GM12878 (cell line): ENCODE measurements around the gene PHC1. TPM values are rescaled to one million over a fixed set of nuclear protein-coding genes. Genes with fewer than 3 reads are reported as not detected.

Experiments
- ATAC-seq: fragments of 200-7000 bp; cut with Tn5 transposase; 3 replicates; pipeline ENCODE4 v1.9.1; 2020; ENCODE audit warnings: mild to moderate bottlenecking, moderate library complexity
- BruUV-seq: library from RNA; stranded (reverse); fragments of 400-500 nt; replicated peaks from 2 replicates; lab custom pipeline; 2021; lab: Mats Ljungman, UMichigan
- CTCF ChIA-PET: fragments of 300-600 bp; sonication (Branson Sonifier 250); formaldehyde crosslinking; extraction: SDS; loops from one replicate; lab custom pipeline; 2021; ENCODE audit warnings: inconsistent platforms; lab: Yijun Ruan, JAX
- POLR2A ChIA-PET: fragments of 350-600 bp; formaldehyde crosslinking; extraction: SDS; loops from one replicate; lab custom pipeline; 2021; ENCODE audit warnings: inconsistent platforms; lab: Charles Lee
- RAD21 ChIA-PET: fragments of 300-600 bp; sonication (Branson Sonifier 250); formaldehyde crosslinking; loops from one replicate; lab custom pipeline; 2023; ENCODE audit warnings: antibody characterized with exemption; ENCODE audit not compliant: unreplicated experiment; lab: Charles Lee
- SMC1A ChIA-PET: fragments of 300-600 bp; sonication (Branson Sonifier 250); formaldehyde crosslinking; loops from one replicate; lab custom pipeline; 2023; ENCODE audit not compliant: unreplicated experiment, uncharacterized antibody; lab: Charles Lee
- DNase-seq: peaks from one replicate; pipeline ENCODE4 v3.0.0-alpha.2; 2011; ENCODE audit warnings: low read depth, low spot score
- FAIRE-seq: peaks from 3 replicates; lab custom pipeline; 2011; peaks lifted over from hg19 to GRCh38; lab: Jason Lieb, UNC
- H2AFZ ChIP-seq: 2 replicates; pipeline ENCODE4 v1.6.0; 2011; ENCODE audit warnings: low read depth, low read length, control low read depth; ENCODE audit not compliant: control insufficient read depth
- H3K27ac ChIP-seq: 2 replicates; pipeline ENCODE4 v1.5.1; 2011; ENCODE audit warnings: control low read depth; ENCODE audit not compliant: control insufficient read depth, insufficient read depth
- H3K27me3 ChIP-seq, 2 experiments: replicated peaks in 1 of 2; 2 replicates each; pipeline versions ENCODE4 v1.6.0 to v1.6.1; 2011; ENCODE audit warnings: low read length in 1 of 2; ENCODE audit not compliant: control insufficient read depth in 2 of 2, insufficient read depth in 2 of 2
- H3K36me3 ChIP-seq, 2 experiments: 2 replicates each; pipeline ENCODE4 v1.5.1; 2011; ENCODE audit warnings: low read length in 1 of 2; ENCODE audit not compliant: control insufficient read depth in 2 of 2, insufficient read depth in 2 of 2
- H3K4me1 ChIP-seq: 2 replicates; pipeline ENCODE4 v1.6.1; 2011; ENCODE audit warnings: mild to moderate bottlenecking, low read length, moderate library complexity, mixed read lengths; ENCODE audit not compliant: control insufficient read depth, insufficient read depth
- H3K4me2 ChIP-seq: 2 replicates; pipeline ENCODE4 v1.6.0; 2011; ENCODE audit warnings: control low read depth; ENCODE audit not compliant: control insufficient read depth, insufficient read depth
- H3K4me3 ChIP-seq: fragments of 200-600 bp; sonication (generic); 2 replicates; pipeline ENCODE4 v1.5.1; 2016
- H3K79me2 ChIP-seq: 2 replicates; pipeline ENCODE4 v1.6.0; 2011; ENCODE audit warnings: low read length; ENCODE audit not compliant: control insufficient read depth, insufficient read depth
- H3K9ac ChIP-seq: 2 replicates; pipeline ENCODE4 v1.8.0; 2011; ENCODE audit warnings: low read length, control low read depth, mixed read lengths; ENCODE audit not compliant: control insufficient read depth, insufficient read depth
- H3K9me3 ChIP-seq: replicated peaks from 3 replicates; pipeline ENCODE4 v1.5.1; 2011; ENCODE audit warnings: mild to moderate bottlenecking, low read length; ENCODE audit not compliant: control insufficient read depth, insufficient read depth
- H4K20me1 ChIP-seq: 2 replicates; pipeline ENCODE4 v1.6.0; 2011; ENCODE audit not compliant: control insufficient read depth, insufficient read depth
- CHD4 ChIP-seq: fragments of 200-600 bp; sonication (generic); IDR thresholded peaks from 2 replicates; pipeline ENCODE4 v1.6.1; 2016; ENCODE audit warnings: mild to moderate bottlenecking
- CREM ChIP-seq: IDR thresholded peaks from 2 replicates; pipeline ENCODE4 v1.6.1; 2014; ENCODE audit warnings: antibody characterized with exemption, low read depth
- EP300 ChIP-seq, 2 experiments: fragments of 150-350 bp in 1 of 2; IDR thresholded peaks; 2 replicates each; pipeline ENCODE4 v1.6.1; 2011 to 2012; ENCODE audit warnings: low read depth in 2 of 2, low read length in 2 of 2, borderline replicate concordance in 1 of 2, improper control_type of control experiment in 1 of 2, inconsistent platforms in 1 of 2; ENCODE audit not compliant: control insufficient read depth in 1 of 2
- IKZF2 ChIP-seq, 2 experiments: fragments of 450-650 bp; IDR thresholded peaks; 2 replicates each; pipeline ENCODE4 v1.6.1; 2017; ENCODE audit warnings: mild to moderate bottlenecking in 2 of 2, moderate library complexity in 2 of 2
- KLF5 ChIP-seq: fragments of 450-650 bp; IDR thresholded peaks from 2 replicates; pipeline ENCODE4 v1.6.1; 2014; ENCODE audit warnings: mild to moderate bottlenecking; ENCODE audit not compliant: partially characterized antibody
- MLLT1 ChIP-seq: fragments of 450-650 bp; IDR thresholded peaks from 2 replicates; pipeline ENCODE4 v1.6.1; 2016; ENCODE audit warnings: mild to moderate bottlenecking
- NKRF ChIP-seq: fragments of 450-650 bp; conservative IDR thresholded peaks from 2 replicates; pipeline ENCODE4 v1.6.1; 2017; ENCODE audit warnings: mild to moderate bottlenecking, moderate library complexity
- NR2C2 ChIP-seq: IDR thresholded peaks from 2 replicates; pipeline ENCODE4 v1.6.1; 2011; ENCODE audit warnings: borderline replicate concordance, low read depth; ENCODE audit not compliant: control insufficient read depth, insufficient read length
- SIN3A ChIP-seq: IDR thresholded peaks from 2 replicates; pipeline ENCODE4 v1.6.1; 2012; ENCODE audit warnings: low read depth, low read length, improper control_type of control experiment
- TCF12 ChIP-seq: IDR thresholded peaks from 2 replicates; pipeline ENCODE4 v1.6.1; 2011; ENCODE audit warnings: low read depth, mild to moderate bottlenecking, low read length
- WGBS: methylation state at CpG from one replicate; pipeline ENCODE4 v1.1.6; 2016; ENCODE audit warnings: low lambda C conversion rate; ENCODE audit not compliant: insufficient replicate concordance, insufficient coverage; ENCODE audit errors: missing lambda C conversion rate; 5-methylcytosine and 5-hydroxymethylcytosine counted together
- in situ Hi-C: fragments of 300-500 bp; cut with MboI; formaldehyde crosslinking; loops from 9 replicates; pipeline ENCODE4 v1.14.3; 2018; ENCODE audit warnings: mixed read lengths
- intact Hi-C: fragments of 100-400 bp; cut with micrococcal nuclease; formaldehyde crosslinking; loops from one replicate; pipeline ENCODE4 v1.14.2; 2022; ENCODE audit not compliant: unreplicated experiment
- polyA plus RNA-seq, 11 experiments: library from polyadenylated mRNA; depleted of rRNA in 4 of 11; unstranded in 6 of 11; stranded (reverse) in 5 of 11; fragments of >200 nt; fragmentation: Nextera tagmentation in 4 of 11; fragmentation: Illumina TruSeq in 1 of 11; extraction: Ambion mirVana in 4 of 11; extraction: Trizol in 1 of 11; gene quantifications; 1 replicate in 1 of 11; 2 replicates in 10 of 11; pipeline versions ENCODE4 v1.2.1 to v1.2.3, GENCODE V29; 2011 to 2016; ENCODE audit warnings: inconsistent platforms in 2 of 11, missing spikeins in 2 of 11, low read depth in 1 of 11
- total RNA-seq, 4 experiments: library from RNA; depleted of rRNA in 3 of 4; stranded (reverse); fragments of >200 nt in 3 of 4; fragmentation: Illumina TruSeq in 1 of 4; extraction: Trizol in 1 of 4; gene quantifications; 2 replicates each; pipeline versions ENCODE4 v1.2.1 to v1.2.3, GENCODE V29; 2013 to 2021

The PHC1 gene
- total and polyA plus RNA-seq, 10 of the 15 experiments (the other 5 are each of a cell fraction or from before 2014, with no cell fraction given): 0.50 to 16.3 (median 2.1) TPM

DNA sequence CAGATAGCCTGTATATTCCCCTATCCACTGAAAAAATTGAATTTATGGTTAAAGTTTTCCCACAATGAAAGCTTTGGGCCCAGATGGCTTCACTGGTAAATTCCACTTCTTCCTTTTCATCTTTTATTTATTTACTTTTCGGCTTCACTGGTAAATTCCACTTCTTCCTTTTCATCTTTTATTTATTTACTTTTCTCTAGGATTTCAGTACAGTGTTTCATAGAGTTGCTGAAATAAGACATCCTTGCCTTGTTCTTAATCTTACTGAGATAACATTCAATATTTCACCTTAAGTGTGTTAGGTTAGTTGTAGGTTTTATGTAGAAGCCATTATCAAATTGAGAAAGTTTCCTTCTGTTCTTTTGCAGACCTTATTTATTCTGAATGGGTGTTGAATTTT, 56.1 kb downstream of the PHC1 start:
- no peak overlapping the region for H2AFZ ChIP-seq
- no peak overlapping the region for H3K4me3 ChIP-seq
- no TSS peak for BruUV-seq
- no peak overlapping the region for H3K9ac ChIP-seq
- no peaks in the 10 kb centered on the region for H3K27me3 ChIP-seq
- FAIRE-seq (no peak), DNase-seq (no peak), ATAC-seq (no peak)
- ChIA-PET POLR2A (no interaction called here), CTCF (no interaction called here), SMC1A (no interaction called here), RAD21 (no interaction called here)
- H3K4me1 ChIP-seq: no peaks in the 10 kb centered on the region
- intact Hi-C loops (no loop called here), in situ Hi-C loops (no loop called here)
- no peaks in the 10 kb centered on the region for H3K36me3 ChIP-seq
- WGBS: 81% methylated on average over 1 of the region's 1 CpG
- peaks cover 7% of the 10 kb centered on the region; the same call in 2 of the 3 replicates for H3K9me3 ChIP-seq
- no peak overlapping the region for H3K27ac ChIP-seq
- TF ChIP-seq TCF12 (no peak), KLF5 (no peak), CHD4 (no peak), SIN3A (no peak), NR2C2 (no peak), IKZF2 (IDR thresholded peaks at IDR 0.05) (no peak), CREM (no peak), EP300 (IDR thresholded peaks at IDR 0.05; ENCODE audit: borderline replicate concordance in 1 of 2, control insufficient read depth in 1 of 2, low read depth in 2 of 2, low read length in 2 of 2) (no peak)
- H3K4me2 ChIP-seq: no peak overlapping the region
- H4K20me1 ChIP-seq: no peaks in the 10 kb centered on the region
- no peaks in the 10 kb centered on the region for H3K79me2 ChIP-seq

DNA sequence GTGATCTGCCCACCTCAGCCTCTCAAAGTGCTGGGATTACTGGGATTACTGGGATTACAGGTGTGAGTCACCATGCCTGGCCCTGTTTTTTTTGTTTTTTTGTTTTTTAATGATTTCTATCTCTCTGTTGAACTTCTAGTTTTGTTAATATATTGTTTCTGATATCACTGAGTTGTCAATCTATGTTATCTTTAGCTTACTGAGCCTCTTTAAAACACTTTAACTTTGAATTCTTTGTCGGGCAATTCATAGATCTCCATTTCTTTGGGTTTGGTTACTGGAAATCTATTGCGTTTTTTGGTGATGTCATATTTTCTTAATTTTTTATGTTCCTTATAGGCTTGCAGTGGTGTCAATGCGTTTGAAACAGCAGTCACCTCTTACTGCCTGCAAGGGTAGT, 65.8 kb downstream of the PHC1 start:
- DNase-seq (no peak), FAIRE-seq (no peak), ATAC-seq (no peak)
- ChIA-PET RAD21 (no interaction called here), SMC1A (no interaction called here), CTCF (no interaction called here), POLR2A (no interaction called here)
- no peaks in the 10 kb centered on the region for H3K4me1 ChIP-seq
- in situ Hi-C loops (no loop called here), intact Hi-C loops (no loop called here)
- H3K4me3 ChIP-seq: no peak overlapping the region
- H4K20me1 ChIP-seq: no peaks in the 10 kb centered on the region
- no TSS peak for BruUV-seq
- H3K4me2 ChIP-seq: no peak overlapping the region
- H3K79me2 ChIP-seq: no peaks in the 10 kb centered on the region
- H2AFZ ChIP-seq: no peak overlapping the region
- H3K36me3 ChIP-seq: no peaks in the 10 kb centered on the region
- no peak overlapping the region for H3K27ac ChIP-seq
- 64% methylated on average over 3 of the region's 3 CpGs for WGBS
- no peaks in the 10 kb centered on the region for H3K9me3 ChIP-seq
- no peaks in the 10 kb centered on the region for H3K27me3 ChIP-seq
- TF ChIP-seq MLLT1 (no peak), NKRF (no peak)
- TF ChIP-seq, all 136 proteins: peak for 0
- H3K9ac ChIP-seq: no peak overlapping the region
